Body of pancreas (tissue), 4 donors: ENCODE data around the gene SCGB3A2.

Source experiments
- CTCF ChIP-seq, 7 experiments: fragments of 450-650 bp in 4 of 7; fragments of 200-600 bp in 3 of 7; sonication (generic) in 3 of 7; IDR thresholded peaks; one replicate each; pipeline ENCODE4 v1.5.1; 2016 to 2019; ENCODE audit warnings: antibody characterized with exemption in 7 of 7
- POLR2A ChIP-seq, 3 donors: fragments of 450-650 bp; IDR thresholded peaks; one replicate each; pipeline ENCODE4 v1.6.1; 2016; ENCODE audit warnings: antibody characterized with exemption in 3 of 3, mild to moderate bottlenecking in 2 of 3

DNA sequence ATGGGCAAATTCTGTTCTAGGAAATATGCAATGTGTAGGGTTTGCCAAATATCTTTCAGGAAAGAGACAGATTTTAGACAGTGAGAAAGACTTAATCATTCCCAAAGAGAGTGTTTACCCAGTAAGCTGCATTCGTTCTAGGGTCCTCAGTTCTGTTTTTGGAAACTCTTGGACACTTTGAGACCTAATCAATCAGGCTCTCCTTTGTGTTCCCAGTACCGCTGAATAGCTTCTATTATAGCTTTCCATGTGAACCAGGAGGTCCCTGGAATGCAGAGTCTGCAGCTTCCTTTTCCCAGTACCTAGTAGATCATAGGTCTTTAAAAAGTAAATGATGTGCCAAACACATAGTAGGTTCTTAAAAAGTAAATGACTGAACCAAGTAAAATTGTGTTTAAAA, 35.6 kb upstream of the SCGB3A2 start:
- TF ChIP-seq CTCF (IDR thresholded peaks at IDR 0.05): no peak
- no peak for TF ChIP-seq POLR2A (IDR thresholded peaks at IDR 0.05)
